Calu3 (cell line): ENCODE results near the gene AGK. TPM values are rescaled to one million over a fixed set of nuclear protein-coding genes. Genes with fewer than 3 reads are reported as not detected.

Experiments used
- BruUV-seq: library from RNA; stranded (reverse); fragments of 400-500 nt; replicated peaks from 2 replicates; lab custom pipeline; 2021; lab: Mats Ljungman, UMichigan
- CTCF ChIA-PET: fragments of 300-600 bp; sonication (Branson Sonifier 250); formaldehyde crosslinking; loops from one replicate; lab custom pipeline; 2022; ENCODE audit warnings: antibody characterized with exemption; lab: Charles Lee
- DNase-seq: peaks from one replicate; pipeline ENCODE4 v3.0.0; 2022
- H3K27ac Mint-ChIP-seq: one replicate; pipeline ENCODE4 v1.8.0; 2022; ENCODE audit warnings: mixed read lengths; ENCODE audit not compliant: unreplicated experiment
- H3K27me3 Mint-ChIP-seq: one replicate; pipeline ENCODE4 v1.8.0; 2022; ENCODE audit warnings: mixed read lengths; ENCODE audit not compliant: unreplicated experiment
- H3K36me3 Mint-ChIP-seq: one replicate; pipeline ENCODE4 v1.8.0; 2022; ENCODE audit warnings: mild to moderate bottlenecking, moderate library complexity, mixed read lengths; ENCODE audit not compliant: insufficient read depth, unreplicated experiment
- H3K4me1 Mint-ChIP-seq: one replicate; pipeline ENCODE4 v1.8.0; 2022; ENCODE audit warnings: mild to moderate bottlenecking, low read depth, mixed read lengths; ENCODE audit not compliant: unreplicated experiment
- H3K4me3 Mint-ChIP-seq: one replicate; pipeline ENCODE4 v1.8.0; 2022; ENCODE audit warnings: mild to moderate bottlenecking, low read depth, moderate library complexity, mixed read lengths; ENCODE audit not compliant: unreplicated experiment
- H3K9me3 Mint-ChIP-seq: one replicate; pipeline ENCODE4 v1.8.0; 2022; ENCODE audit warnings: low read depth, mixed read lengths; ENCODE audit not compliant: unreplicated experiment
- CTCF ChIP-seq: fragments of 200-600 bp; IDR thresholded peaks from one replicate; pipeline ENCODE4 v1.8.0; 2022; ENCODE audit warnings: antibody characterized with exemption; ENCODE audit not compliant: unreplicated experiment
- intact Hi-C: fragments of 100-400 bp; cut with micrococcal nuclease; formaldehyde crosslinking; loops from one replicate; pipeline ENCODE4 v1.10.0; 2022; ENCODE audit not compliant: unreplicated experiment
- total RNA-seq: library from RNA; stranded (reverse); gene quantifications from 2 replicates; pipeline ENCODE4 v1.2.3, GENCODE V29; 2022

AGK gene
- total RNA-seq, 1 experiment from 2014 or later: 32.3 TPM

- DNase-seq: no peak
- Mint-ChIP-seq H3K27me3 (no peaks in the 10 kb centered on the region), H3K27ac (no peak overlapping the region), H3K36me3 (peaks cover 10% of the 10 kb centered on the region), H3K4me1 (no peaks in the 10 kb centered on the region), H3K4me3 (no peak overlapping the region), H3K9me3 (no peaks in the 10 kb centered on the region)
- no TSS peak for BruUV-seq
- intact Hi-C loops: no loop called here
- CTCF ChIA-PET: interaction anchor here (0.6 kb wide), 1 partner anchor 47 kb away, joined by 3 read pairs; no protein-coding TSS in a partner anchor
- TF ChIP-seq CTCF: no peak
Measured at GRCh38 chr7:141673346-141673745, 122.1 kb downstream of the AGK start.

- intact Hi-C loops: no loop called here
- no TSS peak for BruUV-seq
- H3K27me3 Mint-ChIP-seq: no peaks in the 10 kb centered on the region
- peaks cover 5% of the 10 kb centered on the region for H3K36me3 Mint-ChIP-seq
- TF ChIP-seq CTCF: no peak
- H3K27ac Mint-ChIP-seq: no peak overlapping the region
- no peaks in the 10 kb centered on the region for H3K4me1 Mint-ChIP-seq
- CTCF ChIA-PET: no interaction called here
- no peak for DNase-seq
- no peaks in the 10 kb centered on the region for H3K9me3 Mint-ChIP-seq
- no peak overlapping the region for H3K4me3 Mint-ChIP-seq
Measured at GRCh38 chr7:141674171-141674671, 123.0 kb downstream of the AGK start.

GRCh38 chr7:141674702-141675101, 123.5 kb downstream of the AGK start:
- no TSS peak for BruUV-seq
- intact Hi-C loops: no loop called here
- H3K27me3 Mint-ChIP-seq: no peaks in the 10 kb centered on the region
- no peak overlapping the region for H3K27ac Mint-ChIP-seq
- no peaks in the 10 kb centered on the region for H3K9me3 Mint-ChIP-seq
- H3K4me3 Mint-ChIP-seq: no peak overlapping the region
- peak; percentile 27 for TF ChIP-seq CTCF
- no peaks in the 10 kb centered on the region for H3K4me1 Mint-ChIP-seq
- CTCF ChIA-PET: no interaction called here
- H3K36me3 Mint-ChIP-seq: peaks cover 5% of the 10 kb centered on the region
- peak; percentile 8 for DNase-seq

- TF ChIP-seq CTCF: no peak
- Mint-ChIP-seq H3K9me3 (no peaks in the 10 kb centered on the region), H3K27ac (no peak overlapping the region), H3K27me3 (no peaks in the 10 kb centered on the region), H3K4me1 (no peaks in the 10 kb centered on the region), H3K36me3 (peaks cover 5% of the 10 kb centered on the region), H3K4me3 (no peak overlapping the region)
- BruUV-seq: no TSS peak
- no peak for DNase-seq
- intact Hi-C loops: no loop called here
- CTCF ChIA-PET: no interaction called here
Measured at GRCh38 chr7:141675436-141676215, 124.4 kb downstream of the AGK start.
